NCI-H460 (cell line): ENCODE measurements around the gene ESYT2. TPM values are rescaled to one million over a fixed set of nuclear protein-coding genes. Genes with fewer than 3 reads are reported as not detected.

Source experiments
- DNase-seq: peaks from one replicate; pipeline ENCODE4 v3.0.0-alpha.2; 2016; ENCODE audit warnings: low read depth; ENCODE audit errors: extremely low read depth
- total RNA-seq: library from RNA; depleted of rRNA; stranded (reverse); fragments of >200 nt; shearing (Covaris generic); gene quantifications from 2 replicates; pipeline ENCODE4 v1.2.3, GENCODE V29; 2014

Gene ESYT2
- total RNA-seq, 1 experiment from 2014 or later = 126 TPM

DNA sequence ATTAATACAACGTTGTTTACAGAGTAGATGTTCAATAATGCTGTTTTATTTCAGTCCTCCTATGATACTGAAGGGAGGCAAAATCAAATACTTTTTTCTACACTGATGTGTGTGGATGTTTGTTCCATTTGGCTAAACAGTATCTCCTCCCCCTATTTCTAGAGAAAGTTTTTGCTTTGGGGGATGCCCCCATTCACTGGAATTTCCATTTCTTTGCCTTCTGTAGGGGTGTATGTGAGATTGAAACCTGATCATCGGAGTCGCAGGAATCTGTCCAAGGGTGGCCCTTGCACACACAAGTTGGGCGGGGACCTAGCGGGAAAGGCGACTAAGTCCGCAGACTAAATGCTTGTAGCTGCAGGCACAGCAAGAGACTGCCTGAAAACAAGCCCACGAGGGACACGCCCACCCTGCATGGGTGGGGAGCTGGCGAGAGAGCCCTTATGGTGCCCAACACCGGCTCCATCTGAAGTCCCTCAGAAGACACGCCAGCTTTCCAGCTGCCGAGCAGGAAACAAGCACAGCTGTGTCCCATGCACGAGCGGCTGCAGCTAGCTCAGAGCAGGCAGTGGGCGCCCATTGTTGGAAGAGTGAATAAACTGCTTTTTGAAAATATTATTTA is 58.0 kb downstream of the ESYT2 start:
- DNase-seq = no peak

DNA sequence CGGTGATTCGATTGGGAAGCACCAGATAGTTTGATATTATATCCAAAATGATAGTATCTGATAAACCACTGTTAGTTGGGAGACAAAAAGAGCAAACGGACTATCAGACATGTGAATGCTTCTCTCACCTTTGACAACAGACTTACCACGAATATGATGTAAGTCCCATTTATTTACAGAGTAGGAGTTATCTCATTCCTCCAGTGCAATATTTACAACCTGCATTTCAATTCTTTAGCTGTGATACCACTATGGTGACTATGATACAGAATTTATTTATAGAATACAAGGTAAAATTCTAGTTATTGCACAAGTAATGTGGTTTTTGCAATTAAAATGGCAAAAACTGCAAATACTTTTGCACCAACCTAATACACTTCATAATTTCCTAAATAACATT is 61.6 kb downstream of the ESYT2 start:
- no peak for DNase-seq

DNA sequence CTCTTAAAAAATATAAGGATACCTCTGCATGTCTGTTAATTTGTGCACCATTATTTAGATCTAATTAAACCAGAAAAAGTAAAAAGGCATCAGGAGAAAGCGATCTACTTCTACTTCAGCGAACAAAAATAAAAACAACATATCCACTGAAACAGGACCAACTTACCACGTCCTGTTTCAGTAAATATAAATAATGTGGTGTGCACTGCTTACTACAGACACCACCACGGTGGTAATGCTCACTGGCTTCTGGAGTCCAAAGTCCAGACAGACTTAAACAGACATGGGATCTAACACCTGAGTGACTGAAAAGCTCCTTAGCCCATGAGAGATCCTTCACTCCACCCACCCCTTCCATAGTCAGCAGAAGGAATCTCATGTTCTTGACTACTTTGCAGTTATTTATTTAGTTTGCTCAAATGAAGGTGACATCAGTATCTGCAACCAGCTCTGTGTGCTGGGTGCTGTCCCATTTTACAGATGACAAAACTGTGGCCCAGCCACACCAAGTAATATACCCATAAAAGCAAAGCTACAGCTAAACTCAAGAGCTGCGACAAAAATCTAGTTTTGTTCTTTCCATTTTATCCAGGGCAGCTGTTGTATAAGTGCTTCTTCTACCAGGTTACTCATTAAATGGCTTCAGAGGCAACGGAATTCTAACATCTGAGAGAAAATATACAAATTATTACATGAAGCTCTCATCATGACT is 62.6 kb downstream of the ESYT2 start:
- no peak for DNase-seq

DNA sequence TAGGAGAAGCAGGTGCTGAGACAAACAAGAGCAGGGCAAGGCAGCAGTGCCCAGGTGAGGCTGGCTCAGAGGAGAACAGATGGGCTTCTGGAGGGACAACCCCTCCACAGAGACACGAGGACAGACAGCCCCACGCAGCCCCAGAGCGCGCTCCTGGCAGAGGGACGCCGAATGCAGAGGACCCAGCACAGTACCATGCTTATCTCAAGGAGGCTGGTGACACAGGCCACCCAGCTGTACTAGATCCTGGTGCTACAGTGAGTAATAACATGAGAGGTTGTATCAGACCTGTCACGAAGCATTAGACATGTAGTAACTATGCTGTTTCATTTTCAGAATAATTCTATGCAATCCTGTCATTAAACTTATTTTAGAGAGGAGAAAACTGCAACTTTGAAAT is 64.3 kb downstream of the ESYT2 start:
- DNase-seq = no peak

DNA sequence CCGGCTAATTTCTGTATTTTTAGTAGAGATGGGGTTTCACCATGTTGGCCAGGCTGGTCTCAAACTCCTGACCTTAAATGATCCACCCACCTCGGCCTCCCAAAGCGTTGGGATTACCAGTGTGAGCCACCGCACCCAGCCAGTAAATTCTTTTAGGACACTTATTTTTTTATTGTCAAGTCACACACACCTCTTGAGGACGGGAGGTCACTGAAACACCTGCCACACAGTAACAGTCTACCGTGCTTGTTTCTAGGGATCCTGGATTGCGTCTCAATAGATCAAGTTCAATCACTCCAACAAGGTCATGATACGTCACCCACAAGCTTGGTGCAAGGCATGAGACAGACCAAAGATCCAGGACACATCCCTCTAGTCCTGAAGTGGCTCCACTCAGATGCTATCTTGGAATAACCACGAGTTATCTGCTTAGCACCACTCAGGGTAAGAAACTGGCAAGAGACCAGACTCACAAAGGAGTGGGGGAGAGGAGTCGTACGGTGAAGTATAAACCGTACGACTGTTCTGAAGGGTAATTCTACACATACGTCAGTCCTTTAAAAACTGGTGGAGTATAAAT is 65.8 kb downstream of the ESYT2 start:
- DNase-seq = no peak

DNA sequence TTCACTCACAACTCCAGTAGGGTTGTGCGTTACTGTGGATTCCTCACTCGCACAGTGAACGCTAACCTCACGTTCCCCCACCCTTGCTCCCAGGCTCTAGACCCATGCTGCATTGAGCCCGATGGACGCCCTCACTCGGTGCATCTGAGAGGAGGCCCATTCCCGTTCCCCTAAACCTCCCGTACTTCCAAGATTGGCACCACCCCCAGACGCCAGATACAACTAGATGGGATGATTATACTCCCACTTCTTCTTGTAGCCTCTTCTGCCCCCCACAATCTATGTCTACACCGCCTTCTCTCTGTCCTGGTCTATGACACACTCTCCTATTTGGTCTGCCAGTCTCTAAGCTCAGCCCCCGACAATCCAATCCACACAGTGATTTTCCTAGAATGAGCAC is 67.4 kb downstream of the ESYT2 start:
- no peak for DNase-seq

DNA sequence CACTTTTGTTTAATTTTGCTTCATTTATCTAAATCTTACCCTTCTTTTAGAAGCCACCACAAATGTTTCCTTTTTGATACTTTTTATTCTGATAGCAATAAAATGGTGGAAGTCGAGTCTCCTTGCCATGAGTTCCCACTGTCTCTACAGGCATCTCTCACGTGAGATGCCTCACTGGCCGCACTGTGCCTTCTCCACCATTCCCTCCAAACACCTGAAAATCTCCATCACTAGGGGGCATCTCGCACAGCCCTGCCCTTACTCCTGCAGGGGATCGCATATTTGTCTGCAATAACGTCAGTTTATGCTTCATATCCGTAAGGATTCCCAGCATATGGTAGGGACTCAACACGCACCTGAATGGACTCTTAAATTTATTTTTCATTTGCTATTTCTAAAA is 68.4 kb downstream of the ESYT2 start:
- DNase-seq = peak; percentile 9

DNA sequence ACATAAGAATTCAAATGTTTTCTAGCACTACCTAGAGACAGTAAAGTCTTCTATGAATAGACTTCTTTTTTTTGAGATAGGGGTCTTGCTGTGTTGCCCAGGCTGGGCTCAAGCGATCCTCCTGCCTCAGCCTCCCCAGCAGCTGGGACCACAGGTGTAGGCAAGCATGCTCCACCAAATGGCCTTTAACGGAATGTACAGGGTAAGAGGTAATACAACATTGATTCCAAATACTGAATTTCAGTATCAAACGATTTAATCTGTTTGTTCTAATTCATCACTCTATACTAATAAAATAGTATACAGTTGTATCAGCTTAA is 68.9 kb downstream of the ESYT2 start:
- DNase-seq = no peak

DNA sequence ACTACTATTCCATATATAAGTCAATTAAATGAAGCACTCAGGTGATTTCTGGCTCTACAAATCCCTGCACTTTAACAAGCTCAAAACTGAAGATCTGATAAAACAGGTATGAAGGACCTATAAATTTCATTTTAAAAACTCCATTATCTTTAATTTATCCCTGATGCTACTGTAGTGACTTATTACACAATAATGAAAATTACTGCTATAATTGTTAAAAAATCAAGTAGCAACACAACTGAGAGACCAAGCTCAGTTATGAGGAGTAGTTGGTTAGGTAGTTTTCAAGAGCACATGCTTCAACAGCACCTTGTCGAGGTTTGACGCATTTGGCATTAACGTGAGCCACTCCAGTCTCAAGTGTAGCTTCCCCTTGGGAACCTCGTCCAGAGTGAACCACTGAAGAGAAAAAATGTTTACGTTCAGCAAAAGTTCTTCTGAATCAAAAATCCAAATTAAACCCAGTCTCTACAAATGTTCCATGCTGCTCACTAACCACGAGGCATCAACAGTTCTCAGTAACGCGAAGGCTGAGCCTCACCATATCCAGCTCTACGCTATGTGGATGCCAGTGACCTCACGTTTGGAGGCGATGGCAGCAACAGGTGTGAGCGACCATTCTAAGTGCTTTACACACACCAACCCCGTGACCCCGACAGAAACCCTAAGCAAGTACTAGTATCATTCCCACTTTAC is 69.4 kb downstream of the ESYT2 start:
- no peak for DNase-seq

DNA sequence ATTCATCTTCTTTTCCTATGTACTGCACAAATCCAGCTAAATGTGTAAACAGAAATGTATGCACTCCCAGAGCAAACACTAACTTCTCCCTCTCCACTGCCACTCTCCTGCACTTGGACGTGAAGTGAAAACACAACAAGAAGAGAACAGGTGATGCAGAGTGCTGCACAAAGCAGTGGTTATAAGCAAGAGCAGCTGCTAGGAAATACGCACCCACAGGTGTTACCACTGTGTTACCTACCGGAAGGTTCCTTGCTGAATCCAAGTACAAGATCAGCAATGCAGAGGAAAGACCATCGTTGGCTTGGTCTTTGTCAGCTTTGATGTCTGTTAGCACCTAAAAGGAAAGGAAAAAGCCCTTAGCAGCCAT is 70.1 kb downstream of the ESYT2 start:
- DNase-seq = no peak

DNA sequence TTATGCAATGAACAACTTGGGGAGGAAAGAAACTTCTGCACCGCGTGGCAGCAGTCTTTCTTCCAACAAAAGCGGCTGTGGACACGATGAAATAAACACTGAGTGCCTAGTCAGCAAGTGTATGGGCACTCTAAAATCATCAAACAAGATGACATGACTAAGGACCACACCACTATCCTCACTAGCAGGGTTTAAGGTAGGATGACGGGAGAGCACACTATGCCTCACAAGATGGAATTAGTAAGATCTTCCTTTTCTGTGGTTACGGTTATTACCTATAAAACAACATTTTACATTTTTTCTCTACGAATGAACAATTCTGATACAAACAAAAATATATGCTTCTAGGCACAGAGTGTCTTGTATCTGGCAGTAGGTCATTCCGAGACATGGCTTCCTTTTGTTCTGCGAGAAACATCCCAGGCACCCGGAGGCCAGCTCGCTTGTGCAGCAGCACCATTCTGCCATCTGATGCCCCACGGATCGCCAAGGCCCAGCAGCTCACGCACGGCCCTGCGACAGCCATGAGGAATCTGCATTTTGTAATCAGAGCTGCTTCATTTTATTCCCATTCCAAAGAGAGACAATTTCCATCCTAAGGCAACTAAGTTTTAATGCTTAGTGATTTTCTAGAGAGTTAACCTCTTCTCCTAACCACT is 70.6 kb downstream of the ESYT2 start:
- DNase-seq = no peak

DNA sequence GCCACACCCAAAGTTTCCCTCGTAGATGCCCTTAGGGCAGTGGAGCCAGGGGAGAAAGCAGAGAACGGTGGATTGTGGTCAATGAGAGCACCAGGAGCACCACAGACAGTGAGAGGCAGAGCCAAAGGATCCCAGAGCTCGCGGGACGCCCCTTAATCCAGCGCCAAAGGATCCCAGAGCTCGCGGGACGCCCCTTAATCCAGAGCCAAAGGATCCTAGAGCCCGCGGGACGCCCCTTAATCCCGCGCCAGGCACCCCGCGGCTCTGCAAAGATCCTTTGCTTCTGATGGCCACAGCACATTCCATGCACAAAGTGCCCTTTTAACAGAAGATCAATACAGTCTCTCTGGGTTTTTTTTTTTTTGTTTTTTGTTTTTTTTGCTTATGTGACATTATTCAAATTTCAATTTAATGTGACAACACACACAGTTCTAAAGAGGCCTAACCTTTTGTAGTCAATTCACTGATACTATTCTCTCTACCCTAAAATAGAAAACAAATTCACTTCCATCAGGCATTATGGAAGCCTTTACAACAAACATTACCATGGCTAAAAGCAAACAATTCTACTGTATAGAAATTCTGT is 71.8 kb downstream of the ESYT2 start:
- DNase-seq = no peak

DNA sequence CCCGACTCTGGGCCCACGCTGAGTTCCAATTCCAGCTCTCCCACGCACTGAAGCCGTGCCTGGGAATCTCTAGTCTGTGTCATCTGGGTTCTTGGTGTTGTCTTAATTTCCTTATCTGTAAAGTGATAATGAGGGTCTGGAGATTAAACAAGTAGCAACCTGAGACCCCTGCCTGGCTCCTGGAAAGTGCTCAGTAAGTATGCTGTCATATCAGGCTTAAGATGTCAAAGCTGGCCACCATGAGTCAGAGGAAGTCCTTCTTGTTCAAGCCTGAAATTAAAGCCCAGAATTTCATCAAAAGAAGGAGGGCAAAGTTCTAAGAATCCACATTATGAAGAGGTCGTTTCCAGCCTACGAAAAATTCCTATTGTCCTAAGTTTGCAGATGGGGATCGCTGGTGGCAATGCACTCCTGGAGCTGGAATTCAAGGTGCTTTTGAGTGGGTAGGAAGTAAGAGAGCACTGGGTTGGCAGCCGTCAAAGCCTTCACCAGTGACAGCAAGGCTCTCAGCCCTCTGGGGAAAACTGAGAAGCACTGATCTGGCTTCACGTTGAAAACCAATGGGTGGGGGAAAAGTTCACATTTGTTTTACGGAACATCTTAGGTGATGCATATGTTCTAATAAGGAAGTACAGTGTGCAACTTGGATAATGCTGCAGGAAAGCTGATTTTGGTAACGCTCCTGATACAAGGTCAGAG is 74.4 kb downstream of the ESYT2 start:
- DNase-seq = no peak

DNA sequence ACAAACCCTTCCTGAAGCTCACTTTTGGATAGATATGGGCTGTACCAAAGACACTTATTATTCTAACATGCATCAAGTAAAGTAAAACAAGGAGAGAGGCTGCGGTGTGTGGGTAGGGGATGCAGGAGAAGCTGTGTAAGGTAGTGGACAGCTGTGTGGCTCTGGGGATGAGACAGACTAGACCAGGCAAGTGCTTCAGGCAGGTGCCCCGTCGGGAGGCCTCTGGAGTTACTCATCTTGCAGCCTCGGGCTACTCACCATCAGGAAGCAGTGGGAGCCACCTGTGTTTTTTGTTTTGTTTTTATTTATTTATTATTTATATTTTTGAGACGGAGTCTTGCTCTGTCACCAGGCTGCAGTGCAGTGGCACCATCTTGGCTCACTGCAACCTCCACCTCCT is 75.4 kb downstream of the ESYT2 start:
- DNase-seq = no peak

DNA sequence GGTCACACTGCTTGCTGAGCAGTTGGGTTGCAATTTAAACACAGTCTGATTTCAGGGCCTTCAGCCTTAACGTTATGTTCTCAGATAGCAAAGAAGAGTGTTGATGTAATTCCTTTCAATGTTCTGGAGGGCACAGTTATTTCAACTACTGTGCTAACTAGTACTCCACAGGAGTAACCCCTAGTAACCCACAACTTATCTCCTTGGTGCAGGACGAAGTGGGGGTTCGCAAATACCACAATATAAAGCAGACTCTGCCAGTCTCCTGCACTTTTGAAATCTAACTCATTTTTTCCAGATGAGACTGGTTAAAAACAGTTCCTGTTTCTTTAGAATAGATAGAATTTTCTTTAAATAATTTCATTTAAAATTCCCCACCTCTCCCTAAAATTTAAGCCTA is 77.6 kb downstream of the ESYT2 start:
- DNase-seq = no peak

DNA sequence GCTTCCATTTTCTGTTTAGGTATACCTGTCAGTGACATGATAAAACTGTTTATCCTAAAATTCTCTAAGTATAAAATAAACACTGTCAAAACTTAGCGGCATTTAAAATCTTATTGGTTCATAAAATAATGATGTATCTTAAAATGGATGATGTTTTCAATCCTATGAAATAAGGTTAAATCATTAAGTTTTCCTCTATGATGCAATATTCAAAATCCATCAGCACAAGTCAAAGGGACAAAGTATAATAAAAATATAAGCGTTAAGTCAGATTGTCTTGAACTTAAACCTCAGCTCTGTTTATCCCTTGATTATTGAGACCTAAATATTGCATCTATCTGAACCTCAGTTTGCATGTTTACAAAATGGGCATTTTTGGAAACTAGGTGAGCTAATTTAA is 78.1 kb downstream of the ESYT2 start:
- DNase-seq = no peak

DNA sequence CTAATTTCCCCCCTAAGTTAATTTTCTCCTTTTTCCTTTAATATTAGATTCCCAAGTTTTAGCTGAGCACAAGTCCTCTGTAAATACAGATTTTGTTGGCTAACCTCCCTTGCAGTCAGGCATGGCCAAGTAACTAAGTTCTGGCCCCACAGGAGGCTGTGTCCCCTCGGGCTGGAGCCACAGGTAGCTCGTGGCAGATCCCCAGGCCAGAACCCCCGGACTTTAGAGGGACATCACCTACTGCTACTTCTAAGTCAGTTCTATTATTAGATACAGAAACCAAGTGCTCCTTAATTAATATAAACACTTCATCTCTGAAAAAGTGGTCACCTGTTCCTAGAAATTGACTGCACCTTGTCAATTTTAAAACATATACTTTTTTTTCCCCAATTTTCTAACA is 78.6 kb downstream of the ESYT2 start:
- DNase-seq = no peak

DNA sequence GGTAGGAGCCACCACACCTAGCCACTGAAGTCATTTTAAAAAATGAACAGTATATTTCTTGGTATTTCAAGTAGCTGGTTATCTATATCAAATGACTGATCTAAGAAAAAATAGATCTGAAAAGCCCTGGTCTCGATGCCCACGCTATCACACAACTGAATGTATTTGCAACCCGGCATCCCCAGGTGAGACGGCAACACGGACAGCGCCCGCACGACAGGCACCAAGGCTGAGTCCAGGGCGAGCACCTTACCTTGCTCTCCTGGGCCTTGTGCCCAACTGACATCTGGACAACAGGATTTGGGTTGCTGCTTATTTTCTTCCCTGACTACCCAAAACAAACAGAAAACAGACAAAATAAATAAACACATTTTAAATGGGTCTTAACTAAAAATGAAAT is 79.9 kb downstream of the ESYT2 start:
- DNase-seq = no peak

DNA sequence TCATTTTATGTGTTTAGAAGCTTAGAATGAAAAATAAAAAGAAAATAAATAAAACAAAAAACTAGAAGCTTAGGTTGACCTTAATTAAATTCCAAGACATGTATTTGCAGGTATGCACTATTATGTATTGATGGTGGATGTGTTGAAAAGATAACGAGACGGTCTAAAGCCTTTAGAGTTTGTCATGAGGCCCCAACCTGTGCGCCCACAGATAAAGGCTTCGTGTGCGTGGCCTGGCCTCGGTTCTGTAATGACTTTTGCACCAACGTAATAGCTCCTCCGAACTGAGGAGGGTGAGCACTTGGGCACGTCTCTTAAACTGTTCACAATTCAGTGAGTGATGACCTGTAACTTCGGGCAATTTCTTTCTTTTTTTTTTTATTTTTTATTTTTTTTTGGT is 81.0 kb downstream of the ESYT2 start:
- DNase-seq = no peak

DNA sequence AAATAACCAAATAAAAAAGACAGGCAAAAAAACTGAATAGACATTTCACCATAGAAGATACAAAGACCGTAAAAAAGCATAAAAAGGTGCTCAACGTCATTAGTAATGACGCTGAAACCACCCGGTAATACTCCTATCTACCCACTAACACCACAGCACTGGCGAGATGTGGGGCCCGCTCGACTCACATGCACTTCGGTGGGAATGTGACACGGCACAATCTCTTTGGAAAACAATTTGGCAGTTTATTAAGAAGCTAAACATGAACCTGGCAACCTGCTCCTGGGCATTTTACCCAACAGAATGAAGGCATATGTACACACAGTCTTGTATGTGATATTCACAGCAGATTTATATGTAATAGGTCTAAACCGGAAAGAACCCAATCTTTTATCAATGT is 81.9 kb downstream of the ESYT2 start:
- no peak for DNase-seq

DNA sequence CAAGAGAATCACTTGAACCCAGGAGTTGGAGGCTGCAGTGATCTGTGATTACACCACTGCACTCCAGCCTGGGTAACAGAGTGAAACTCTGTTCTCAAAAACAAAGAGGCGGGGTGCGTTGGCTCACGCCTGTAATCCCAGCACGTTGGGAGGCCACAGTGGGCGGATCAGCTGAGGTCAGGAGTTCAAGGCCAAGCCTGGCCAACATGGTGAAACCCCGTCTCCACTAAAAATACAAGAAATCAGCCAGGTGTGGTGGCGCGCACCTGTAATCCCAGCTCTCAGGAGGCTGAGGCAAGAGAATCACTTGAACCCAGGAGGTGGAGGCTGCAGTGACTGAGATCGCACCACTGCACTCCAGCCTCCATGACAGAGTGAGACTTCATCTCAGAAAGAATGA is 82.4 kb downstream of the ESYT2 start:
- no peak for DNase-seq
